GM23338 (cell line): Measurements from ENCODE around the gene CHRDL1. TPM values are rescaled to one million over a fixed set of nuclear protein-coding genes. Genes with fewer than 3 reads are reported as not detected.

ENCODE experiments used
- ATAC-seq: fragments of 200-7000 bp; cut with Tn5 transposase; 3 replicates; pipeline ENCODE4 v1.9.1; 2020
- DNase-seq: peaks from one replicate; pipeline ENCODE4 v3.0.0-alpha.2; 2015; ENCODE audit warnings: low spot score
- H2AFZ ChIP-seq: fragments of 200-600 bp; sonication (generic); 2 replicates; pipeline ENCODE4 v1.8.0; 2016; ENCODE audit warnings: antibody characterized with exemption, mild to moderate bottlenecking, moderate library complexity
- H3F3A ChIP-seq: fragments of 200-600 bp; sonication (generic); replicated peaks from 2 replicates; pipeline ENCODE4 v1.8.0; 2017; ENCODE audit warnings: antibody characterized with exemption, mixed run types, low read depth
- H3K27ac ChIP-seq: fragments of 200-600 bp; sonication (generic); 2 replicates; pipeline ENCODE4 v1.6.1; 2016; ENCODE audit warnings: low read depth
- H3K27me3 ChIP-seq: fragments of 200-600 bp; sonication (generic); 2 replicates; pipeline ENCODE4 v1.8.0; 2016; ENCODE audit warnings: mild to moderate bottlenecking, mixed run types, moderate library complexity; ENCODE audit not compliant: insufficient read depth
- H3K36me3 ChIP-seq: fragments of 200-600 bp; sonication (generic); 2 replicates; pipeline ENCODE4 v1.8.0; 2016; ENCODE audit warnings: mild to moderate bottlenecking; ENCODE audit not compliant: insufficient read depth
- H3K4me1 ChIP-seq: fragments of 200-600 bp; sonication (generic); 2 replicates; pipeline ENCODE4 v1.8.0; 2016; ENCODE audit warnings: mild to moderate bottlenecking, moderate library complexity; ENCODE audit not compliant: insufficient read depth
- H3K4me2 ChIP-seq: fragments of 200-600 bp; sonication (generic); 2 replicates; pipeline ENCODE4 v1.7.1; 2017; ENCODE audit warnings: mixed run types
- H3K4me3 ChIP-seq: fragments of 200-600 bp; sonication (generic); 2 replicates; pipeline ENCODE4 v1.6.1; 2016; ENCODE audit warnings: mixed run types
- H3K79me2 ChIP-seq: fragments of 200-600 bp; sonication (generic); replicated peaks from 2 replicates; pipeline ENCODE4 v1.8.0; 2017; ENCODE audit warnings: mild to moderate bottlenecking; ENCODE audit not compliant: insufficient read depth
- H3K9me2 ChIP-seq: fragments of 200-600 bp; sonication (generic); 2 replicates; pipeline ENCODE4 v1.8.0; 2017; ENCODE audit not compliant: insufficient read depth
- H4K20me1 ChIP-seq: fragments of 200-600 bp; sonication (generic); replicated peaks from 2 replicates; pipeline ENCODE4 v1.8.0; 2017; ENCODE audit warnings: mild to moderate bottlenecking; ENCODE audit not compliant: insufficient read depth
- H3K27ac Mint-ChIP-seq: 2 replicates; pipeline ENCODE4 v1.8.0; 2020; ENCODE audit warnings: inconsistent platforms, mild to moderate bottlenecking, moderate library complexity, mixed read lengths
- H3K27me3 Mint-ChIP-seq: 3 replicates; pipeline ENCODE4 v1.8.0; 2022; ENCODE audit warnings: low read depth, mild to moderate bottlenecking, moderate library complexity, mixed read lengths, inconsistent platforms; ENCODE audit not compliant: insufficient read depth, poor library complexity
- H3K36me3 Mint-ChIP-seq: 3 replicates; pipeline ENCODE4 v1.8.0; 2021; ENCODE audit warnings: low read depth, mild to moderate bottlenecking, inconsistent platforms, moderate library complexity, mixed read lengths
- H3K4me1 Mint-ChIP-seq: 3 replicates; pipeline ENCODE4 v1.8.0; 2020; ENCODE audit warnings: mild to moderate bottlenecking, inconsistent platforms, mixed read lengths
- H3K4me3 Mint-ChIP-seq: 3 replicates; pipeline ENCODE4 v1.8.0; 2021; ENCODE audit warnings: moderate library complexity, mild to moderate bottlenecking, inconsistent platforms, mixed read lengths
- H3K9me3 Mint-ChIP-seq: 3 replicates; pipeline ENCODE4 v1.8.0; 2020; ENCODE audit warnings: moderate library complexity, mild to moderate bottlenecking, inconsistent platforms, mixed read lengths
- CREB1 ChIP-seq: fragments of 250-450 bp; sonication (Bioruptor Pico); IDR thresholded peaks from 2 replicates; pipeline ENCODE4 v1.5.0; 2020; ENCODE audit warnings: low read depth, mild to moderate bottlenecking, moderate library complexity
- ETS1 ChIP-seq: IDR thresholded peaks from 2 replicates; pipeline ENCODE4 v1.6.1; 2016; ENCODE audit warnings: antibody characterized with exemption
- JUNB ChIP-seq: IDR thresholded peaks from one replicate; pipeline ENCODE4 v1.6.1; 2016; ENCODE audit warnings: antibody characterized with exemption; ENCODE audit not compliant: unreplicated experiment
- polyA plus RNA-seq: library from polyadenylated mRNA; unstranded; fragments of >200 nt; fragmentation: Nextera tagmentation; extraction: Ambion mirVana; gene quantifications from 2 replicates; pipeline ENCODE4 v1.2.1, GENCODE V29; 2016
- total RNA-seq: library from RNA; depleted of rRNA; stranded (reverse); fragments of >200 nt; shearing (Covaris generic); gene quantifications from 2 replicates; pipeline ENCODE4 v1.2.3, GENCODE V29; 2014
- TF ChIP-seq, protein P1 (sequence below): fragments of 250-450 bp; sonication (Bioruptor Pico); IDR thresholded peaks from 2 replicates; pipeline ENCODE4 v1.5.0; 2020; ENCODE audit warnings: mild to moderate bottlenecking, moderate library complexity
- TF ChIP-seq, protein P2 (sequence below), 2 experiments: fragments of 200-600 bp in 1 of 2; sonication (generic) in 1 of 2; conservative IDR thresholded peaks; 2 replicates each; pipeline versions ENCODE4 v1.5.1 to v1.6.1; 2016 to 2017; ENCODE audit warnings: antibody characterized with exemption in 2 of 2, low read depth in 2 of 2, mild to moderate bottlenecking in 2 of 2, moderate library complexity in 1 of 2

The CHRDL1 gene
- total and polyA plus RNA-seq, 2 experiments from 2014 or later = 3.6 to 9.8 TPM

- TF ChIP-seq ETS1 = no peak
- no peak for TF ChIP-seq JUNB
- TF ChIP-seq, protein P1, sequence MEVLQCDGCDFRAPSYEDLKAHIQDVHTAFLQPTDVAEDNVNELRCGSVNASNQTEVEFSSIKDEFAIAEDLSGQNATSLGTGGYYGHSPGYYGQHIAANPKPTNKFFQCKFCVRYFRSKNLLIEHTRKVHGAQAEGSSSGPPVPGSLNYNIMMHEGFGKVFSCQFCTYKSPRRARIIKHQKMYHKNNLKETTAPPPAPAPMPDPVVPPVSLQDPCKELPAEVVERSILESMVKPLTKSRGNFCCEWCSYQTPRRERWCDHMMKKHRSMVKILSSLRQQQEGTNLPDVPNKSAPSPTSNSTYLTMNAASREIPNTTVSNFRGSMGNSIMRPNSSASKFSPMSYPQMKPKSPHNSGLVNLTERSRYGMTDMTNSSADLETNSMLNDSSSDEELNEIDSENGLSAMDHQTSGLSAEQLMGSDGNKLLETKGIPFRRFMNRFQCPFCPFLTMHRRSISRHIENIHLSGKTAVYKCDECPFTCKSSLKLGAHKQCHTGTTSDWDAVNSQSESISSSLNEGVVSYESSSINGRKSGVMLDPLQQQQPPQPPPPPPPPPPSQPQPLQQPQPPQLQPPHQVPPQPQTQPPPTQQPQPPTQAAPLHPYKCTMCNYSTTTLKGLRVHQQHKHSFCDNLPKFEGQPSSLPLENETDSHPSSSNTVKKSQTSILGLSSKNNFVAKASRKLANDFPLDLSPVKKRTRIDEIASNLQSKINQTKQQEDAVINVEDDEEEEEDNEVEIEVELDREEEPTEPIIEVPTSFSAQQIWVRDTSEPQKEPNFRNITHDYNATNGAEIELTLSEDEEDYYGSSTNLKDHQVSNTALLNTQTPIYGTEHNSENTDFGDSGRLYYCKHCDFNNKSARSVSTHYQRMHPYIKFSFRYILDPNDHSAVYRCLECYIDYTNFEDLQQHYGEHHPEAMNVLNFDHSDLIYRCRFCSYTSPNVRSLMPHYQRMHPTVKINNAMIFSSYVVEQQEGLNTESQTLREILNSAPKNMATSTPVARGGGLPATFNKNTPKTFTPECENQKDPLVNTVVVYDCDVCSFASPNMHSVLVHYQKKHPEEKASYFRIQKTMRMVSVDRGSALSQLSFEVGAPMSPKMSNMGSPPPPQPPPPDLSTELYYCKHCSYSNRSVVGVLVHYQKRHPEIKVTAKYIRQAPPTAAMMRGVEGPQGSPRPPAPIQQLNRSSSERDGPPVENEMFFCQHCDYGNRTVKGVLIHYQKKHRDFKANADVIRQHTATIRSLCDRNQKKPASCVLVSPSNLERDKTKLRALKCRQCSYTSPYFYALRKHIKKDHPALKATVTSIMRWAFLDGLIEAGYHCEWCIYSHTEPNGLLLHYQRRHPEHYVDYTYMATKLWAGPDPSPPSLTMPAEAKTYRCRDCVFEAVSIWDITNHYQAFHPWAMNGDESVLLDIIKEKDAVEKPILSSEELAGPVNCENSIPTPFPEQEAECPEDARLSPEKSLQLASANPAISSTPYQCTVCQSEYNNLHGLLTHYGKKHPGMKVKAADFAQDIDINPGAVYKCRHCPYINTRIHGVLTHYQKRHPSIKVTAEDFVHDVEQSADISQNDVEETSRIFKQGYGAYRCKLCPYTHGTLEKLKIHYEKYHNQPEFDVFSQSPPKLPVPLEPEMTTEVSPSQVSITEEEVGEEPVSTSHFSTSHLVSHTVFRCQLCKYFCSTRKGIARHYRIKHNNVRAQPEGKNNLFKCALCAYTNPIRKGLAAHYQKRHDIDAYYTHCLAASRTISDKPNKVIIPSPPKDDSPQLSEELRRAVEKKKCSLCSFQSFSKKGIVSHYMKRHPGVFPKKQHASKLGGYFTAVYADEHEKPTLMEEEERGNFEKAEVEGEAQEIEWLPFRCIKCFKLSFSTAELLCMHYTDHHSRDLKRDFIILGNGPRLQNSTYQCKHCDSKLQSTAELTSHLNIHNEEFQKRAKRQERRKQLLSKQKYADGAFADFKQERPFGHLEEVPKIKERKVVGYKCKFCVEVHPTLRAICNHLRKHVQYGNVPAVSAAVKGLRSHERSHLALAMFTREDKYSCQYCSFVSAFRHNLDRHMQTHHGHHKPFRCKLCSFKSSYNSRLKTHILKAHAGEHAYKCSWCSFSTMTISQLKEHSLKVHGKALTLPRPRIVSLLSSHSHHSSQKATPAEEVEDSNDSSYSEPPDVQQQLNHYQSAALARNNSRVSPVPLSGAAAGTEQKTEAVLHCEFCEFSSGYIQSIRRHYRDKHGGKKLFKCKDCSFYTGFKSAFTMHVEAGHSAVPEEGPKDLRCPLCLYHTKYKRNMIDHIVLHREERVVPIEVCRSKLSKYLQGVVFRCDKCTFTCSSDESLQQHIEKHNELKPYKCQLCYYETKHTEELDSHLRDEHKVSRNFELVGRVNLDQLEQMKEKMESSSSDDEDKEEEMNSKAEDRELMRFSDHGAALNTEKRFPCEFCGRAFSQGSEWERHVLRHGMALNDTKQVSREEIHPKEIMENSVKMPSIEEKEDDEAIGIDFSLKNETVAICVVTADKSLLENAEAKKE (CRISPR knock-in tag) = no peak
These were observed 111.7 kb downstream of the CHRDL1 start (continued) for GRCh38 chrX:110683925-110684324.

DNA sequence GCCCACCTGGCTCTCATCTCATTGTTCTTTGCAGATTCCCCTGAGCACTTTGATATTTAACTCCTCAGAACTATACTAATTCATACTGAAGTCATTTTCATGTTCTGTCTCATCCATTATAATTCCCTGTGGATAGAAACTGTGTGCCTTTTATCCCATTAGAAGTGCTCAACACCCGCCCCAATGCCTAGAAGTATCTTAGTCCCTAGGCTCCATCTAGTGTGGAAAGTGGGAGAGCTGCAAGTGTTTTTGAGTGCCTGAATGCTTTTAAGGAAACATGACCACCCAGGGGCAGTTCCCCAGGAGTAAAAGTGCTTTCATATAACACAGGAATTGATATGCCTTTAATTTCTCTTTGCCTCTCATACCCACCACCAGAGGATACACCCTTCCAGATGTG, 117.0 kb downstream of the CHRDL1 start:
- DNase-seq (peak; percentile 37), ATAC-seq (peak; percentile 66)
- Histone ChIP-seq H3K4me3 (no peak overlapping the region), H2AFZ (no peak overlapping the region), H4K20me1 (no peaks in the 10 kb centered on the region), H3K79me2 (no peaks in the 10 kb centered on the region), H3K4me1 (no peaks in the 10 kb centered on the region; the same call in 1 of the 2 replicates), H3K36me3 (no peaks in the 10 kb centered on the region), H3K4me2 (no peak overlapping the region), H3K27ac (no peak overlapping the region), H3F3A (no peaks in the 10 kb centered on the region), H3K9me2 (no peaks in the 10 kb centered on the region), H3K27me3 (no peaks in the 10 kb centered on the region)
- H3K4me1 Mint-ChIP-seq = peaks cover 4% of the 10 kb centered on the region; the same call in 2 of the 3 replicates
- H3K9me3 Mint-ChIP-seq = no peaks in the 10 kb centered on the region; the same call in 2 of the 3 replicates
- TF ChIP-seq CREB1 (CRISPR knock-in tag) = no peak
- TF ChIP-seq, protein P2, sequence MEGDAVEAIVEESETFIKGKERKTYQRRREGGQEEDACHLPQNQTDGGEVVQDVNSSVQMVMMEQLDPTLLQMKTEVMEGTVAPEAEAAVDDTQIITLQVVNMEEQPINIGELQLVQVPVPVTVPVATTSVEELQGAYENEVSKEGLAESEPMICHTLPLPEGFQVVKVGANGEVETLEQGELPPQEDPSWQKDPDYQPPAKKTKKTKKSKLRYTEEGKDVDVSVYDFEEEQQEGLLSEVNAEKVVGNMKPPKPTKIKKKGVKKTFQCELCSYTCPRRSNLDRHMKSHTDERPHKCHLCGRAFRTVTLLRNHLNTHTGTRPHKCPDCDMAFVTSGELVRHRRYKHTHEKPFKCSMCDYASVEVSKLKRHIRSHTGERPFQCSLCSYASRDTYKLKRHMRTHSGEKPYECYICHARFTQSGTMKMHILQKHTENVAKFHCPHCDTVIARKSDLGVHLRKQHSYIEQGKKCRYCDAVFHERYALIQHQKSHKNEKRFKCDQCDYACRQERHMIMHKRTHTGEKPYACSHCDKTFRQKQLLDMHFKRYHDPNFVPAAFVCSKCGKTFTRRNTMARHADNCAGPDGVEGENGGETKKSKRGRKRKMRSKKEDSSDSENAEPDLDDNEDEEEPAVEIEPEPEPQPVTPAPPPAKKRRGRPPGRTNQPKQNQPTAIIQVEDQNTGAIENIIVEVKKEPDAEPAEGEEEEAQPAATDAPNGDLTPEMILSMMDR (conservative IDR thresholded peaks at IDR 0.05; ENCODE audit: low read depth in 2 of 2) = peak; percentile 43 to 59
- H3K4me3 Mint-ChIP-seq = no peak overlapping the region
- H3K27ac Mint-ChIP-seq = no peak overlapping the region
- no peaks in the 10 kb centered on the region; the same call in 2 of the 3 replicates for H3K36me3 Mint-ChIP-seq
- H3K27me3 Mint-ChIP-seq = peaks cover 2% of the 10 kb centered on the region
